Bronchial epithelial cell (primary cell): ENCODE measurements around the gene MPHOSPH9. TPM values are rescaled to one million over a fixed set of nuclear protein-coding genes. Genes with fewer than 3 reads are reported as not detected.
"Not testable (repeated sequence)": the region's sequence is repeated elsewhere in the genome, so short reads cannot be mapped to it uniquely, and the experiment has no call there.

Experiments
- DNase-seq: peaks from one replicate; pipeline ENCODE4 v3.0.0-alpha.2; 2010; ENCODE audit warnings: low read depth
- FAIRE-seq: peaks from 2 replicates; lab custom pipeline; 2011; peaks lifted over from hg19 to GRCh38; lab: Jason Lieb, UNC
- H3K27me3 ChIP-seq: 2 replicates; pipeline ENCODE4 v1.5.1; 2011; ENCODE audit warnings: low read length; ENCODE audit not compliant: control insufficient read depth, insufficient read depth
- H3K36me3 ChIP-seq: 2 replicates; pipeline ENCODE4 v1.5.1; 2011; ENCODE audit warnings: low read length; ENCODE audit not compliant: control insufficient read depth, insufficient read depth
- H3K4me3 ChIP-seq: 2 replicates; pipeline ENCODE4 v1.5.1; 2011; ENCODE audit warnings: mild to moderate bottlenecking, low read depth, low read length, control low read depth
- CTCF ChIP-seq: IDR thresholded peaks from 2 replicates; pipeline ENCODE4 v1.5.1; 2011; ENCODE audit warnings: mild to moderate bottlenecking, moderate library complexity, low read length, control low read depth, inconsistent platforms; ENCODE audit not compliant: insufficient read depth, severe bottlenecking
- total RNA-seq: library from RNA; depleted of rRNA; stranded (reverse); fragments of >200 nt; gene quantifications from 2 replicates; pipeline ENCODE4 v1.2.1, GENCODE V29; 2014

The MPHOSPH9 gene
- total RNA-seq, 1 donor from 2014 or later: 17.6 TPM

GRCh38 chr12:123253641-123254459 is 20.9 kb upstream of the MPHOSPH9 start:
- FAIRE-seq (no peak), DNase-seq (no peak)
- TF ChIP-seq CTCF: no peak
- Histone ChIP-seq H3K36me3 (peaks cover 14% of the 10 kb centered on the region), H3K27me3 (no peaks in the 10 kb centered on the region), H3K4me3 (no peak overlapping the region)

- H3K4me3 ChIP-seq, FAIRE-seq, DNase-seq, H3K27me3 ChIP-seq: not testable (repeated sequence)
- peaks cover 11% of the 10 kb centered on the region for H3K36me3 ChIP-seq
These were observed 19.4 kb upstream of the MPHOSPH9 start for GRCh38 chr12:123252365-123252764.

GRCh38 chr12:123251403-123252076 is 18.6 kb upstream of the MPHOSPH9 start:
- DNase-seq (no peak), FAIRE-seq (no peak)
- peaks cover 11% of the 10 kb centered on the region for H3K36me3 ChIP-seq
- no peak for TF ChIP-seq CTCF
- no peaks in the 10 kb centered on the region for H3K27me3 ChIP-seq
- H3K4me3 ChIP-seq: no peak overlapping the region

GRCh38 chr12:123250471-123251383 is 17.8 kb upstream of the MPHOSPH9 start:
- Histone ChIP-seq H3K27me3 (no peaks in the 10 kb centered on the region), H3K4me3 (no peak overlapping the region), H3K36me3 (peaks cover 10% of the 10 kb centered on the region)
- TF ChIP-seq CTCF: no peak
- FAIRE-seq (no peak), DNase-seq (peak; percentile 96)

GRCh38 chr12:123248996-123249741 is 16.2 kb upstream of the MPHOSPH9 start:
- DNase-seq, H3K27me3 ChIP-seq, H3K36me3 ChIP-seq, H3K4me3 ChIP-seq, FAIRE-seq: not testable (repeated sequence)

- not testable (repeated sequence) for H3K36me3 ChIP-seq, H3K27me3 ChIP-seq, DNase-seq, FAIRE-seq, H3K4me3 ChIP-seq
These were observed 15.2 kb upstream of the MPHOSPH9 start for GRCh38 chr12:123248129-123248528.
